HPDE6-E6E7 (cell line): ENCODE results near the gene DYNLT2B.
"Not testable (repeated sequence)": the region's sequence is repeated elsewhere in the genome, so short reads cannot be mapped to it uniquely, and the experiment has no call there.

Experiments
- DNase-seq: peaks from one replicate; pipeline ENCODE4 v3.0.0; 2011; ENCODE audit warnings: missing footprints; ENCODE audit errors: extremely low spot score

The DYNLT2B gene

GRCh38 chr3:196272826-196273225 is 45.2 kb downstream of the DYNLT2B start:
- DNase-seq, result no peak

GRCh38 chr3:196270499-196270898 is 47.5 kb downstream of the DYNLT2B start:
- no peak for DNase-seq

GRCh38 chr3:196268284-196269163 is 49.5 kb downstream of the DYNLT2B start:
- no peak for DNase-seq

- DNase-seq, result no peak
Measured at GRCh38 chr3:196263819-196264218, 54.2 kb downstream of the DYNLT2B start.

- DNase-seq, result no peak
Measured at GRCh38 chr3:196260784-196261183, 57.3 kb downstream of the DYNLT2B start.

GRCh38 chr3:196255776-196256175 is 62.3 kb downstream of the DYNLT2B start:
- DNase-seq, result no peak

- DNase-seq, result no peak
Measured at GRCh38 chr3:196254376-196255283, 63.4 kb downstream of the DYNLT2B start.

GRCh38 chr3:196251918-196252317 is 66.1 kb downstream of the DYNLT2B start:
- DNase-seq, result no peak

- DNase-seq, result no peak
Measured at GRCh38 chr3:196246612-196247308, 71.3 kb downstream of the DYNLT2B start.

- not testable (repeated sequence) for DNase-seq
Measured at GRCh38 chr3:196244166-196244565, 73.9 kb downstream of the DYNLT2B start.

GRCh38 chr3:196241704-196242103 is 76.3 kb downstream of the DYNLT2B start:
- no peak for DNase-seq
